GM18517 (cell line): ENCODE data around the gene LIPK.
"Not testable (repeated sequence)": the region's sequence is repeated elsewhere in the genome, so short reads cannot be mapped to it uniquely, and the experiment has no call there.

ENCODE experiments used
- ATAC-seq: cut with Tn5 transposase; IDR thresholded peaks from one replicate; pipeline ENCODE4 v1.9.1; 2021; ENCODE audit warnings: mild to moderate bottlenecking, moderate library complexity; ENCODE audit not compliant: unreplicated experiment

LIPK gene

GRCh38 chr10:88705958-88706357 lies at the start of gene LIPK:
TSS of gene LIPK (plus strand) at chr10:88706249. CDS start at chr10:88724544, 18,295 bp downstream.
- no peak for ATAC-seq

- no peak for ATAC-seq
Observed at GRCh38 chr10:88657901-88658300, 48.1 kb upstream of the LIPK start.

- no peak for ATAC-seq
Observed at GRCh38 chr10:88659725-88660597, 46.1 kb upstream of the LIPK start.

GRCh38 chr10:88660598-88660884 lies 45.5 kb upstream of the LIPK start:
- no peak for ATAC-seq

GRCh38 chr10:88661018-88661417 lies 45.0 kb upstream of the LIPK start:
- ATAC-seq = no peak

- ATAC-seq = no peak
Observed at GRCh38 chr10:88661577-88661976, 44.5 kb upstream of the LIPK start.

GRCh38 chr10:88663153-88663552 lies 42.9 kb upstream of the LIPK start:
- not testable (repeated sequence) for ATAC-seq

GRCh38 chr10:88664142-88664541 lies 41.9 kb upstream of the LIPK start, which contains the start of gene LIPF:
TSS of gene LIPF (plus strand) at chr10:88664442. CDS start at chr10:88667298, 2,856 bp downstream.
- no peak for ATAC-seq

- ATAC-seq = no peak
Observed at GRCh38 chr10:88668465-88668864, 37.6 kb upstream of the LIPK start.

GRCh38 chr10:88670497-88670896 lies 35.6 kb upstream of the LIPK start:
- no peak for ATAC-seq

GRCh38 chr10:88672041-88672440 lies 34.0 kb upstream of the LIPK start:
- ATAC-seq = no peak

- no peak for ATAC-seq
Observed at GRCh38 chr10:88676283-88677060, 29.6 kb upstream of the LIPK start.

GRCh38 chr10:88680958-88681357 lies 25.1 kb upstream of the LIPK start:
- no peak for ATAC-seq

GRCh38 chr10:88682491-88682890 lies 23.6 kb upstream of the LIPK start:
- ATAC-seq = no peak

GRCh38 chr10:88687853-88688467 lies 18.1 kb upstream of the LIPK start:
- no peak for ATAC-seq

- no peak for ATAC-seq
Observed at GRCh38 chr10:88689366-88689765, 16.7 kb upstream of the LIPK start.

- no peak for ATAC-seq
Observed at GRCh38 chr10:88693392-88694020, 12.5 kb upstream of the LIPK start.

- no peak for ATAC-seq
Observed at GRCh38 chr10:88702848-88703597, 3.0 kb upstream of the LIPK start.

- no peak for ATAC-seq
Observed at GRCh38 chr10:88707429-88708155, 1.5 kb downstream of the LIPK start.

GRCh38 chr10:88709361-88709760 lies 3.3 kb downstream of the LIPK start:
- not testable (repeated sequence) for ATAC-seq
